ENCODE measurements around the gene NFIB. TPM values are rescaled to one million over a fixed set of nuclear protein-coding genes. Genes with fewer than 3 reads are reported as not detected.
A peak's percentile ranks its signal among the peaks of the same experiment; 100 is the strongest.

Gene NFIB
- total RNA-seq, 4 donors from 2014 or later: 40.2 to 150 (median 83.7) TPM

- Histone ChIP-seq H3K27me3 (no peaks in the 10 kb centered on the region), H3K4me1 (peaks cover 3 to 28% (median 17%) of the 10 kb centered on the region in 4 donors), H3K27ac (peak overlapping the region; percentile 49 to 66 (median 58)), H3K36me3 (no peaks in the 10 kb centered on the region), H3K4me3 (no peak overlapping the region), H3K9me3 (no peaks in the 10 kb centered on the region)
- intact Hi-C loops (cut with DNase I; ENCODE audit: low total_unique reads) (no loop called here), in situ Hi-C loops (cut with MboI; ENCODE audit: low pct_ligation_motif_present in 1 of 4, low pct_unique_long_range_greater_than_20kb in 1 of 4, low sequenced_read_pairs in 3 of 4) (no loop called here)
- no peak for DNase-seq
- WGBS, 2 donors (ENCODE audit: low coverage in 1 of 2): 42 to 46% methylated on average over 1 of the region's 1 CpG
- no peak for TF ChIP-seq POLR2AphosphoS5 (IDR thresholded peaks at IDR 0.05)
- TF ChIP-seq POLR2A (IDR thresholded peaks at IDR 0.05): no peak
- no peak for TF ChIP-seq CTCF (IDR thresholded peaks at IDR 0.05)
- no peak for TF ChIP-seq EP300 (IDR thresholded peaks at IDR 0.05; ENCODE audit: low read depth)
These were observed 63.2 kb downstream of the NFIB start for GRCh38 chr9:14250794-14251153.

- Histone ChIP-seq H3K4me3 (no peak overlapping the region), H3K4me1 (peaks cover 3 to 28% (median 17%) of the 10 kb centered on the region in 4 donors), H3K27ac (no peak overlapping the region), H3K9me3 (no peaks in the 10 kb centered on the region), H3K36me3 (no peaks in the 10 kb centered on the region), H3K27me3 (no peaks in the 10 kb centered on the region)
- in situ Hi-C loops (cut with MboI; ENCODE audit: low pct_ligation_motif_present in 1 of 4, low pct_unique_long_range_greater_than_20kb in 1 of 4, low sequenced_read_pairs in 3 of 4) (no loop called here), intact Hi-C loops (cut with DNase I; ENCODE audit: low total_unique reads) (no loop called here)
- no peak for DNase-seq
- TF ChIP-seq CTCF (IDR thresholded peaks at IDR 0.05) (no peak), EP300 (IDR thresholded peaks at IDR 0.05; ENCODE audit: low read depth) (no peak), POLR2A (IDR thresholded peaks at IDR 0.05) (no peak), POLR2AphosphoS5 (IDR thresholded peaks at IDR 0.05) (no peak)
- WGBS, 2 donors (ENCODE audit: low coverage in 1 of 2): 85 to 95% methylated on average over 2 of the region's 2 CpGs
These were observed 64.4 kb downstream of the NFIB start for GRCh38 chr9:14249527-14249926.

GRCh38 chr9:14248149-14248548, 65.8 kb downstream of the NFIB start:
- in situ Hi-C loops (cut with MboI; ENCODE audit: low pct_ligation_motif_present in 1 of 4, low pct_unique_long_range_greater_than_20kb in 1 of 4, low sequenced_read_pairs in 3 of 4) (no loop called here), intact Hi-C loops (cut with DNase I; ENCODE audit: low total_unique reads) (no loop called here)
- Histone ChIP-seq H3K9me3 (no peaks in the 10 kb centered on the region), H3K36me3 (no peaks in the 10 kb centered on the region), H3K27me3 (no peaks in the 10 kb centered on the region), H3K27ac (no peak overlapping the region), H3K4me3 (no peak overlapping the region), H3K4me1 (peaks cover 3 to 28% (median 17%) of the 10 kb centered on the region in 4 donors)
- DNase-seq: no peak
- TF ChIP-seq EP300 (IDR thresholded peaks at IDR 0.05; ENCODE audit: low read depth): no peak
- no peak for TF ChIP-seq POLR2AphosphoS5 (IDR thresholded peaks at IDR 0.05)
- no peak for TF ChIP-seq POLR2A (IDR thresholded peaks at IDR 0.05)
- TF ChIP-seq CTCF (IDR thresholded peaks at IDR 0.05): no peak
- WGBS, 2 donors (ENCODE audit: low coverage in 1 of 2): 93 to 100% methylated on average over 1 of the region's 1 CpG

GRCh38 chr9:14247577-14247976, 66.4 kb downstream of the NFIB start:
- 85 to 100% methylated on average over 1 of the region's 1 CpG for WGBS, 2 donors (ENCODE audit: low coverage in 1 of 2)
- Histone ChIP-seq H3K4me1 (peaks cover 3 to 28% (median 17%) of the 10 kb centered on the region in 4 donors), H3K27ac (no peak overlapping the region), H3K36me3 (no peaks in the 10 kb centered on the region), H3K9me3 (no peaks in the 10 kb centered on the region), H3K27me3 (no peaks in the 10 kb centered on the region), H3K4me3 (no peak overlapping the region)
- intact Hi-C loops (cut with DNase I; ENCODE audit: low total_unique reads) (no loop called here), in situ Hi-C loops (cut with MboI; ENCODE audit: low pct_ligation_motif_present in 1 of 4, low pct_unique_long_range_greater_than_20kb in 1 of 4, low sequenced_read_pairs in 3 of 4) (no loop called here)
- no peak for DNase-seq
- TF ChIP-seq EP300 (IDR thresholded peaks at IDR 0.05; ENCODE audit: low read depth) (no peak), CTCF (IDR thresholded peaks at IDR 0.05) (no peak), POLR2AphosphoS5 (IDR thresholded peaks at IDR 0.05) (no peak), POLR2A (IDR thresholded peaks at IDR 0.05) (no peak)
